ENCODE data around the gene FOLR1.
"Not testable (repeated sequence)": the region's sequence is repeated elsewhere in the genome, so short reads cannot be mapped to it uniquely, and the experiment has no call there.

Gene FOLR1

GRCh38 chr11:72191961-72192381 lies at the start of gene FOLR1:
Gene FOLR1, plus strand, starts transcription at chr11:72192140. Its CDS starts 34 bp downstream, at chr11:72192174.
- H3K27me3 Mint-ChIP-seq = peaks cover 1% of the 10 kb centered on the region

GRCh38 chr11:72142543-72142942 lies 49.4 kb upstream of the FOLR1 start:
- peaks cover 41% of the 10 kb centered on the region for H3K4me1 Mint-ChIP-seq (ENCODE audit: low read depth)
- not testable (repeated sequence) for H3K27me3 Mint-ChIP-seq; H3K36me3 Mint-ChIP-seq (ENCODE audit: low read depth); H3K27ac Mint-ChIP-seq; H3K4me3 Mint-ChIP-seq; H3K9me3 Mint-ChIP-seq
- intact Hi-C loops (cut with micrococcal nuclease) = loop anchor here (5.0 kb wide), 1 partner anchor 100 kb away; no protein-coding TSS in a partner anchor

More at GRCh38 chr11:72191961-72192381, at the start of gene FOLR1:
- intact Hi-C loops (cut with micrococcal nuclease) = no loop called here
- H3K4me3 Mint-ChIP-seq = no peak within 1 kb of the TSS
- no peaks in the 10 kb centered on the region for H3K9me3 Mint-ChIP-seq
- no peaks in the 10 kb centered on the region for H3K36me3 Mint-ChIP-seq (ENCODE audit: low read depth)
- H3K27ac Mint-ChIP-seq = peak within 1 kb of the TSS; percentile 5
- peaks cover 7% of the 10 kb centered on the region for H3K4me1 Mint-ChIP-seq (ENCODE audit: low read depth)

- peaks cover 23% of the 10 kb centered on the region for H3K4me1 Mint-ChIP-seq (ENCODE audit: low read depth)
- H3K27ac Mint-ChIP-seq = no peak overlapping the region
- intact Hi-C loops (cut with micrococcal nuclease) = loop anchor here (1.0 to 5.0 kb wide), 4 partner anchors 42 to 120 kb away; partner anchors contain the start of gene LAMTOR1
- no peaks in the 10 kb centered on the region for H3K36me3 Mint-ChIP-seq (ENCODE audit: low read depth)
- H3K4me3 Mint-ChIP-seq = no peak overlapping the region
- no peaks in the 10 kb centered on the region for H3K9me3 Mint-ChIP-seq
- H3K27me3 Mint-ChIP-seq = no peaks in the 10 kb centered on the region
Measured at GRCh38 chr11:72144807-72145565, 47.0 kb upstream of the FOLR1 start.

GRCh38 chr11:72146625-72147024 lies 45.3 kb upstream of the FOLR1 start:
- Mint-ChIP-seq H3K27me3 (no peaks in the 10 kb centered on the region), H3K4me1 (ENCODE audit: low read depth) (peaks cover 8% of the 10 kb centered on the region), H3K36me3 (ENCODE audit: low read depth) (no peaks in the 10 kb centered on the region), H3K9me3 (no peaks in the 10 kb centered on the region), H3K4me3 (no peak overlapping the region), H3K27ac (peak overlapping the region; percentile 33)
- intact Hi-C loops (cut with micrococcal nuclease) = no loop called here

- intact Hi-C loops (cut with micrococcal nuclease) = no loop called here
- H3K9me3 Mint-ChIP-seq = no peaks in the 10 kb centered on the region
- H3K27me3 Mint-ChIP-seq = peaks cover 2% of the 10 kb centered on the region
- no peaks in the 10 kb centered on the region for H3K4me1 Mint-ChIP-seq (ENCODE audit: low read depth)
- H3K4me3 Mint-ChIP-seq = no peak overlapping the region
- no peak overlapping the region for H3K27ac Mint-ChIP-seq
- H3K36me3 Mint-ChIP-seq (ENCODE audit: low read depth) = no peaks in the 10 kb centered on the region
Measured at GRCh38 chr11:72150882-72151281, 41.1 kb upstream of the FOLR1 start.

GRCh38 chr11:72153874-72154273 lies 38.1 kb upstream of the FOLR1 start:
- intact Hi-C loops (cut with micrococcal nuclease); H3K36me3 Mint-ChIP-seq (ENCODE audit: low read depth); H3K27ac Mint-ChIP-seq; H3K4me1 Mint-ChIP-seq (ENCODE audit: low read depth); H3K27me3 Mint-ChIP-seq; H3K9me3 Mint-ChIP-seq; H3K4me3 Mint-ChIP-seq: not testable (repeated sequence)

GRCh38 chr11:72154816-72155215 lies 37.1 kb upstream of the FOLR1 start:
- Mint-ChIP-seq H3K36me3 (ENCODE audit: low read depth) (no peaks in the 10 kb centered on the region), H3K27me3 (peaks cover 13% of the 10 kb centered on the region), H3K4me3 (no peak overlapping the region), H3K9me3 (no peaks in the 10 kb centered on the region), H3K4me1 (ENCODE audit: low read depth) (no peaks in the 10 kb centered on the region), H3K27ac (no peak overlapping the region)
- intact Hi-C loops (cut with micrococcal nuclease) = no loop called here

GRCh38 chr11:72155751-72156150 lies 36.2 kb upstream of the FOLR1 start:
- Mint-ChIP-seq H3K27ac (no peak overlapping the region), H3K4me3 (no peak overlapping the region), H3K27me3 (peaks cover 14% of the 10 kb centered on the region), H3K4me1 (ENCODE audit: low read depth) (no peaks in the 10 kb centered on the region), H3K9me3 (no peaks in the 10 kb centered on the region), H3K36me3 (ENCODE audit: low read depth) (no peaks in the 10 kb centered on the region)
- intact Hi-C loops (cut with micrococcal nuclease) = no loop called here

GRCh38 chr11:72157131-72157530 lies 34.8 kb upstream of the FOLR1 start:
- peaks cover 21% of the 10 kb centered on the region for H3K27me3 Mint-ChIP-seq
- H3K4me1 Mint-ChIP-seq (ENCODE audit: low read depth) = no peaks in the 10 kb centered on the region
- intact Hi-C loops (cut with micrococcal nuclease) = no loop called here

GRCh38 chr11:72160319-72160718 lies 31.6 kb upstream of the FOLR1 start:
- Mint-ChIP-seq H3K9me3 (no peaks in the 10 kb centered on the region), H3K27me3 (peaks cover 25% of the 10 kb centered on the region), H3K27ac (no peak overlapping the region), H3K4me1 (ENCODE audit: low read depth) (no peaks in the 10 kb centered on the region), H3K4me3 (no peak overlapping the region), H3K36me3 (ENCODE audit: low read depth) (no peaks in the 10 kb centered on the region)
- intact Hi-C loops (cut with micrococcal nuclease) = no loop called here

More at GRCh38 chr11:72157131-72157530, 34.8 kb upstream of the FOLR1 start:
- Mint-ChIP-seq H3K4me3 (no peak overlapping the region), H3K36me3 (ENCODE audit: low read depth) (no peaks in the 10 kb centered on the region), H3K9me3 (no peaks in the 10 kb centered on the region), H3K27ac (no peak overlapping the region)

GRCh38 chr11:72162891-72163492 lies 28.9 kb upstream of the FOLR1 start:
- intact Hi-C loops (cut with micrococcal nuclease) = no loop called here
- H3K4me3 Mint-ChIP-seq = no peak overlapping the region
- no peak overlapping the region for H3K27ac Mint-ChIP-seq
- no peaks in the 10 kb centered on the region for H3K36me3 Mint-ChIP-seq (ENCODE audit: low read depth)
- no peaks in the 10 kb centered on the region for H3K4me1 Mint-ChIP-seq (ENCODE audit: low read depth)
- no peaks in the 10 kb centered on the region for H3K9me3 Mint-ChIP-seq
- H3K27me3 Mint-ChIP-seq = peaks cover 27% of the 10 kb centered on the region

GRCh38 chr11:72164187-72164586 lies 27.8 kb upstream of the FOLR1 start:
- H3K36me3 Mint-ChIP-seq (ENCODE audit: low read depth); intact Hi-C loops (cut with micrococcal nuclease); H3K4me1 Mint-ChIP-seq (ENCODE audit: low read depth); H3K27ac Mint-ChIP-seq; H3K9me3 Mint-ChIP-seq; H3K4me3 Mint-ChIP-seq: not testable (repeated sequence)
- peaks cover 24% of the 10 kb centered on the region for H3K27me3 Mint-ChIP-seq

GRCh38 chr11:72169046-72169555 lies 22.8 kb upstream of the FOLR1 start:
- H3K36me3 Mint-ChIP-seq (ENCODE audit: low read depth); H3K4me3 Mint-ChIP-seq; H3K9me3 Mint-ChIP-seq; intact Hi-C loops (cut with micrococcal nuclease); H3K27ac Mint-ChIP-seq; H3K27me3 Mint-ChIP-seq: not testable (repeated sequence)
- H3K4me1 Mint-ChIP-seq (ENCODE audit: low read depth) = peaks cover 22% of the 10 kb centered on the region

- H3K27me3 Mint-ChIP-seq; H3K36me3 Mint-ChIP-seq (ENCODE audit: low read depth); H3K9me3 Mint-ChIP-seq; intact Hi-C loops (cut with micrococcal nuclease); H3K27ac Mint-ChIP-seq; H3K4me3 Mint-ChIP-seq: not testable (repeated sequence)
- H3K4me1 Mint-ChIP-seq (ENCODE audit: low read depth) = peaks cover 22% of the 10 kb centered on the region
Measured at GRCh38 chr11:72169754-72170153, 22.2 kb upstream of the FOLR1 start.
